HG03442 (cell line): ENCODE data around the gene CAPNS1.
"Not testable (repeated sequence)": the region's sequence is repeated elsewhere in the genome, so short reads cannot be mapped to it uniquely, and the experiment has no call there.

Experiments used
- ATAC-seq: cut with Tn5 transposase; IDR thresholded peaks from one replicate; pipeline ENCODE4 v1.9.1; 2021; ENCODE audit warnings: mild to moderate bottlenecking, moderate library complexity; ENCODE audit not compliant: unreplicated experiment

Gene CAPNS1

DNA sequence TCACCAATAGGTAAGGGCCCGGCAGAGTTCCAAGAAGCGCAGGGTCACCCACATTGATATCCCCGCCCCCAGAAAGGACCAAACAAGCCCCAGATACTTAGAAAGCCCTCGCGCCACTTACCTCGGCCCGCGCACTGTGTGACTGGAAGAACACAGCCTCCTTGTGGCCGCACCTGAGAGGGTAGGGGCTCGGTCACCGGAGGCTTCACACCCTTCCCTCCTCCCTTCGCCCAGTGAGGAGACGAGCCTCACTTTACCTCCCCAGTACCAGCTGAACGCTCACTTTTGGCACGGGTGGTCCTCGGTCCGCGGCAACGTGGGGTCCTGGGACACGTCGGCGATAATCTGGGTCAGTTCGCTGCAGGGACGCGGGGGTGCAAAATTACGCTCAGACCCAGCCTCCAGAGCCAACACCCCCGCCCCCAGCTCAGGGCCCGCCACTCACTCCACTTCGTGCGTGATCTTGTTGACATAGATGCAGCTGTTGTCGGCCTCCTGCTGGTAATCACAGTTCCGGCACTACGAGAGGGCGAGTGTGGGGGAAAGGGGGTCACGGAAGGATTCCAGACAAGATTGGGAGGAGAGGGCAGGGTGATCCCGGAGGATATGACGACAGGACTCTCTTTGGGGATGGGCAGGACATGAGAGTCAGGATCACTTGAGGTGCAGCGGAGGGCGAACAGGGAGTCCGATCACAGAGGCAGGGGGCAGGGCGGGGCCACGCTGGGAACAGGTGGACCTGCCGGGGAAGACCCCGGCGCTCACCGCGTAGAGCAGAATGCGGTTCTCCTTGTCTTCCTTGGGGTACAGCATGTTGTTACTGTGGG lies 25.8 kb upstream of the CAPNS1 start:
- ATAC-seq = no peak

DNA sequence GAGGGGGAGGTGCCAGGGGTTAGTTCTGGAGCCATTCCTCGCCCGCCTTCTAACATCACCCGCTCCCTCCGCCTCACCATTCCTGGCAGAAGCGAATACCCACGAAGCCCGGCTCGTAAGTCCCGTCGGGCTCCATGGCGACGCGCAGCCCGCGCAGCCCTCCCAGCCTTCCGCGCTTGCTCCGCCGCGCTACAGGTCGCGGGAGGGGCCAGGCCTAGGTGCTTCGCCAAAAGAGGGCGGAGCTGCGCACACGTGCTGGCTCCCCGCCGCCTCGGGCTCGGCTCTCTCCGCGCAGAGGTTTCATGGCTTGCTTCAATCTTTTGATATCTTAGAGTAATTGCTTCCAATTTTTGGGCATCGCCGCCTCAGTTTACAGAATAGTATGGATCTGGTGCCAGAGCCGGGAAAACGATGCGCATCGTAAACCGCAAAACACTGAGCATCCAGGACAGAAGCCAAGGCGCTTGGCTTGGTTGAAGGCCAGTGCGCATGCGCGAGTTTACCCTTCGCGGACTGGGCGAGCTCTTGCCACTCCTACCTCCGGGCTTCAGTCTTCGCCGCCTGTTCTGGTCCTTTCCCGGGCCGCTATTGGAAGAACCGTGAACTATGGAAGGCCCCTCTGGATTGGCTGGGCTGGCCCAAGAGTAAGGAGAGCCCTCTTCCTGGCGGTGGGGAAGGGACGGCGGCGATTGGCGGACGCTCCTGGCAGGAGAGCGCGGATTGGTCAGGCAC lies 25.0 kb upstream of the CAPNS1 start, which contains the start of gene POLR2I:
TSS of gene POLR2I (minus strand) at position 155 of the 732 bp plus-strand sequence. CDS start at position 136, 19 bp downstream.
- ATAC-seq = peak; percentile 86

DNA sequence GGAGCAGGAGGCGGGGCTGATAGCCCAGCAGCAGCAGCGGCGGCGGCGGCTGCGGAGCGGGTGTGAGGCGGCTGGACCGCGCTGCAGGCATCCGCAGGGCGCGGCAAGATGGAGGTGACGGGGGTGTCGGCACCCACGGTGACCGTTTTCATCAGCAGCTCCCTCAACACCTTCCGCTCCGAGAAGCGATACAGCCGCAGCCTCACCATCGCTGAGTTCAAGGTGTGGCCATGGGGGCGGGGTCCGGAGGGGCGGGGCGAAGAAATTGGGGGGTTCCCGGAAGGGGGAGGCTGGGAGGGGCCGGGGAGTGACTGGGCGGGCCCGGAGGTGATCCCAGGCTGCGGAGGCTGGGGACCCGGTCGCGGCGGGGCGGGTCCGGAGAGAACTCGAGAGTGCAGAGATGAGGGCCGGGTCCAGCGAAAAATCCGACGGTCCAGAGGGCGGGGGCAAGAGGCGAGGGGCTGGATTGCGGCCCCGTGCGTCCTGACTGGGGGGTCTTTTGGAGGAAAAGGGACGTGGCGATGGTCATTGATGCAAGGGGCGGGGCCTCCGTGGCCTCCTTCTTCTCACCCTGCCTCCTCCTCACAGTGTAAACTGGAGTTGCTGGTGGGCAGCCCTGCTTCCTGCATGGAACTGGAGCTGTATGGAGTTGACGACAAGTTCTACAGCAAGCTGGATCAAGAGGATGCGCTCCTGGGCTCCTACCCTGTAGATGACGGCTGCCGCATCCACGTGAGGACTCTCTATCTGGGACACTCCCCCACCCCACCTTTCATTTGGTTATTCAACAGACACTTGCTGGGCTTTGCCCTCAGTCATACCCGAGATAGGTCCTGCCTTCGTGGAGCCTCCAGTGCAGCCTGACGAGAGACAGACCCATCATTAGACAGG lies 24.2 kb upstream of the CAPNS1 start, which contains the start of gene TBCB:
TSS of gene TBCB (plus strand) at position 16 of the 891 bp plus-strand sequence. CDS start at position 109, 93 bp downstream.
- peak; percentile 3 for ATAC-seq

DNA sequence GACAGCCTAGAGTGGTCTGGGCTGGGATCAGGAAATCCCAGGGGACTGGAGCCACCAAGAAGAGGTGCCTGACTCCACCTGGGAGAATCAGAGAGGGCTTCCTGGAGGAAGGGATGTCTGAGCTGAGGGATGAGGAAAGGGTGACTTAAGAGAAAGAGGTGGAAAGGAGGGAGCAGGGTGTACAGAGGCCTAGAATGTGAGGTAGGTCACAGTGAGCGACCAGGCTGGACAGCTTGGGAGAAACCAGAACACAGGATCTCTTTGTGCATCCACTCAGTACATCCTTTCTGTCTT lies 23.6 kb upstream of the CAPNS1 start:
- ATAC-seq = no peak

DNA sequence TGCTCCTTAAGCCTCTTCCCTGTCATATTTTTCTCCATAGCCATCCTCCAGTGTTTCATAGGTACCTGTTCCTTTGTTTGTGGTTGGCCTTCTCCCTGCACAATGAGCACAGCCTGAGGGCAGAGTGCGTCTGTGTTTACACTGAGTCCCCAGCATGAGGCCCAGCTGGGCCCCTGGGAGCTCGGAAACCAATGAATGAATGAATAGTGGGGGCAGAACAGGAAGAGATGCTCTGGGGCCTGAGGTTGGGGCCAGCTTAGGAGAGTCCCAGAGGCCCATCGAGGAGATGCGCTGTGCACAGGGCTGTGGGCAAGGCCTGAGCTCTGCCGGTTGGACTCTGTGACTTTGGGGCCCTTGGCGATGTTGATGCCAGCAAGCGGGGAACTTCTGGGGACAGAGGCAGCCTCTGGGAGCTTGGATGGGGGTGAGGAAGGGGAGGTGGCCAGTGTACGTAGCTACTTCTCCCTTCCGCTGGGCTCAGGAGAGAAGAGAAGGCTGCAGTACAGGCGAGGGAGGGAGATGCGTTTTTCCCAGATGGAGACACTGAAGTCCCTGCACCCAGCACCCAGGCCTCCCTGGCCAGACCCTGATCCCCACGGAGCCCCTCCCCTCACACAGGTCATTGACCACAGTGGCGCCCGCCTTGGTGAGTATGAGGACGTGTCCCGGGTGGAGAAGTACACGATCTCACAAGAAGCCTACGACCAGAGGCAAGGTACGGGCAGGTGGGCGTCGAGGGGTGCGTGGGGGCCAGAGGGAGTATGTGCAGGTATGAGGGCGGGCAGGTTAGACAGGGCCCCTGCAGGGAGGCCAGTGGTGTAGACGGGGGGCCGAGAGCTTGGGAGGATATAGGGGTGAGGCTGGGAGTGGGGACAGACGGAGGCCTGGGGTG lies 19.5 kb upstream of the CAPNS1 start:
- ATAC-seq = no peak

DNA sequence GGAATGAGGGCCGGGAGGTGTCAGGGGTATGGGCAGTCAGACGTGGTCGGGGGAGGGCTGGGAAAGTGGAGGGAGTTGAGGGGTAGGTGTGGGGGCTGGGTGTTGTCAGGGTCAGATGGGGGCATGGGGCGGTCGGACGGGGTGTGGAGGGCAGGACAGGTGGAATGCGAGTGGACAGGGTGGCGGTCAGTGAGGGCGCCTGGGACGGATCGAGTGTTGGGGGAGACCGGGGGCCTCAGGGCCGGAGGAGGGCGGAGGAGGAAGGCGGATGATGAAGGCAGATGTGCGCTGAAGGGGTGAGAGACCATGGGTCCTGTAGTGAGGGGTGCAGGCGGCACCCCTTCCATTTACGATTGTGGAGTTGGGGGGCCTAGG lies 18.9 kb upstream of the CAPNS1 start:
- no peak for ATAC-seq

DNA sequence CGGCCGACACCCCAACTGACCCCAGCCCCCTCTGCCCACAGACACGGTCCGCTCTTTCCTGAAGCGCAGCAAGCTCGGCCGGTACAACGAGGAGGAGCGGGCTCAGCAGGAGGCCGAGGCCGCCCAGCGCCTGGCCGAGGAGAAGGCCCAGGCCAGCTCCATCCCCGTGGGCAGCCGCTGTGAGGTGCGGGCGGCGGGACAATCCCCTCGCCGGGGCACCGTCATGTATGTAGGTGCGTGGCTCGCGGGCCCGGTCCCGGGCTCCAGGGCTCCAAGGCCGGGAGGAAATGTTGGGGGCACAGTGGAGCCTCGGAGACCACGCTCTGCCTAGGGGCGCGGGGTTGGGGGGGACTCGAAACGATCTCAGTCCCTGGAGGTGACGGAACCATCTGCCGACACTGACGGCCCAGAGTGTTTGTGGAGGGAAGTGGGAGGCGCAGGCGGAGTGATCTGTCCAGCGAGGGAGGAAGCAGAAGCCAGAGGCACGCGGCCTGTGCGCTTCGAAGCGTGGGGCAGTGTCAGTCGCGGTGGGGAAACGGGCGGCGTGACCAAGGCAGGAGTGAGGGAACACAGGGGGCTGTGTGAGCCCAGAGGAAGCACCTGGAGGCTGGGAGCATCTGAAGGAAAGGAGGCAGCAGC lies 18.3 kb upstream of the CAPNS1 start:
- no peak for ATAC-seq

DNA sequence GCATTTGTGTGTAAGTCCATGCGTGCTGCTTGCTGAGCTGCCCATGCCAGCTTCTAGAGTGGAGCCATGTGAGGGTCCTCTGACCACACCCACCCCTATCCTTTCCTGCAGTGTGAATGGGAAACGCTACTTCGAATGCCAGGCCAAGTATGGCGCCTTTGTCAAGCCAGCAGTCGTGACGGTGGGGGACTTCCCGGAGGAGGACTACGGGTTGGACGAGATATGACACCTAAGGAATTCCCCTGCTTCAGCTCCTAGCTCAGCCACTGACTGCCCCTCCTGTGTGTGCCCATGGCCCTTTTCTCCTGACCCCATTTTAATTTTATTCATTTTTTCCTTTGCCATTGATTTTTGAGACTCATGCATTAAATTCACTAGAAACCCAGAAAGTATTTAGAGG lies 14.3 kb upstream of the CAPNS1 start:
- ATAC-seq = no peak

DNA sequence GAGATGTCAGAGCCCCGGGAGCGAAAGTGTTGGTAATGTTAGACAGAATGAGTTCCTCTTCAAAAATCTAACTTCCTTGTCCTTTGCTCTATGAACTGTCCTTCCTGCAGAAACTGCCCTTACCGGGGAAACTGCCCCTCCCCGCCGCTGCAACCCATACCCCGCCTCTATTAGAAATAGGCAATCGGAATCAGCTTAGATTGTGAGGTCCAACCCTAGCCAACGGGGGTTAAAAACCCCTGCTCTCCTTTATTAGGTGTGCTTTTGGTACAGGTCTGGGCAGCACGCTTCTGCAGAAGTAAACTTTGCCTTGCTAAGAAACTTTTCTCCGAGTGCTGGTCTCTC lies 11.5 kb upstream of the CAPNS1 start:
- ATAC-seq = no peak

DNA sequence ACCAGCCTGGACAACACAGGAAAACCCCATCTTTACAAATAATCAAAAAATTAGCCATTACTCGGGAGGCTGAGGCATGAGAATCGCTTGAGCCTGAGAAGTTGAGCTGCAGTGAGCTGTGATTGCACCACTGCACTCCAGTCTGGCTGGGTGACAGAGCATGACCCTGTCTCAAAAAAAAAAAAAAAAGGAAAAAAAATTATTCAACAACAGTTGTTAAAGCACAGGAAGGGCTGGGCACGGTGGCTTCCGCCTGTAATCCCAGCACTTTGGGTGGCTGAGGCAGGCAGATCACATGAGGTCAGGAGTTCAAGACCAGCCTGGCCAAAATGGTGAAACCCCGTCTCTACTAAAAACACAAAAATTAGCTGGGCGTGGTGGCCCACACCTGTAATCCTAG lies 8.6 kb upstream of the CAPNS1 start:
- not testable (repeated sequence) for ATAC-seq

DNA sequence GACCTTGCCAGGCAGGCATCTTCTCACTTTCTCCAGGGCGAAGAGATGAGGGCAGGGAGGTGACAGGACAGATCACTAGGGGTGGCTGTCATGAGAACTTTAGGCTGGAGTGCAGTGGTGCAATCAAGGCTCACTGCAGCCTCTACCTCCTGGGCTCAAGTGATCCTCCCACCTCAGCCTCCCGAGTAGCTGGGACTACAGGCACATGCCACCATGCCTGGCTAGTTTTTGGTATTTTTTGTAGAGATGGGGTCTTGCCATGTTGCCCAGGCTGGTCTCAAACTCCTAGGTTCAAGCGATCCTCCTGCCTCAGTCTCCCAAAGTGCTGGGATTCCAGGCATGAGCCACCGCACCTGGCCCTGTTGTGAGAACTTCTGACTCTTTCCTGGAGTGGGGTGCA lies 5.0 kb upstream of the CAPNS1 start:
- ATAC-seq = not testable (repeated sequence)

DNA sequence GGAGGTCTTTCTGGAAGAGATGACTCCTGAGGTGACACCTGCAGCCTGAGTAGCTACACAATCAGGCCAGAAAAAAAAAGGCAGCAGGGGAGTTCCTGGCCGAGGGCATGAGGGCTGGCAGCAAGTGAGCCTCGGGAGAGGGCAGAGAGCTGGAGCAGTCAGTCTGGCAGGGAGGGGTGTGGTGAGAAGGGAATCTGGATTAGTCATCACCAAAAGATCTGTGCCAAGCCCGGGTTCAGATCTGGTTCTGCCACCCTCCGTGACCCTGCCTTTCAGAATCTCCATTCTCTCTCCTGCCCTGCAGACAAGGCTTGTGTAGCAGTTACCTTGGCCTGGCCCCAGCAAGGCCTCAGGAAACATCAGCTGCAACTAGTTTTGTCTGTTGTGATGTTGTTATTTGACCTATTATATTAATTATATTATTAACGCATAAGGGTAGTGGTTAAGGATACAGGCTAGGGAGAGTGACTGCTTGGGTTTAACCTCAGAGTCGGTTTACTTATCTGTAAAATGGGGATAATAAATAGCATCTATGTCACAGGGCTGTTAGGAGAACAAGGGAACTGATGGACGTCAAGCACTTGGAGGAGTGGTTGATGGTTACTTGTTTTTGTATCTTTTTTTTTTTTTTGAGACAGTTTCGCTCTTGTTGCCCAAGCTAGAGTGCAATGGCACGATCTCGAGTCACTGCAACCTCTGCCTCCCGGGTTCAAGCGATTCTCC lies 2.7 kb upstream of the CAPNS1 start:
- ATAC-seq = no peak

DNA sequence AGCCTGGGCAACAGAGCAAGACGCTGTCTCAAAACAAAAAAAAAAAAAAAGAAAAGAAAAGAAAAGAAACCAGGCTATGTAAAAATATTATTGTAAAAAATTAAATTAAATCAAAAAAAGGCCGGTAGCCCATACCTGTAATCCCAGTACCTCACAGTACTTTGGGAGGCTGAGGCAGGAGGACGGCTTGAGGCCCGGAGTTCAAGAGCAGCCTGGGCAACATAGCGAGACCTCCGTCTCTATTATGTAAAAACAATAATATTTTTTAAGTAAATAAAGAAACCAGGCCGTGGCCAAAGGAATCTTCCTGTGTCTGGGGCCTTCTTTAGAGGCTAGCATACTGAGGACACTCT lies 770 bp upstream of the CAPNS1 start:
- ATAC-seq = no peak

DNA sequence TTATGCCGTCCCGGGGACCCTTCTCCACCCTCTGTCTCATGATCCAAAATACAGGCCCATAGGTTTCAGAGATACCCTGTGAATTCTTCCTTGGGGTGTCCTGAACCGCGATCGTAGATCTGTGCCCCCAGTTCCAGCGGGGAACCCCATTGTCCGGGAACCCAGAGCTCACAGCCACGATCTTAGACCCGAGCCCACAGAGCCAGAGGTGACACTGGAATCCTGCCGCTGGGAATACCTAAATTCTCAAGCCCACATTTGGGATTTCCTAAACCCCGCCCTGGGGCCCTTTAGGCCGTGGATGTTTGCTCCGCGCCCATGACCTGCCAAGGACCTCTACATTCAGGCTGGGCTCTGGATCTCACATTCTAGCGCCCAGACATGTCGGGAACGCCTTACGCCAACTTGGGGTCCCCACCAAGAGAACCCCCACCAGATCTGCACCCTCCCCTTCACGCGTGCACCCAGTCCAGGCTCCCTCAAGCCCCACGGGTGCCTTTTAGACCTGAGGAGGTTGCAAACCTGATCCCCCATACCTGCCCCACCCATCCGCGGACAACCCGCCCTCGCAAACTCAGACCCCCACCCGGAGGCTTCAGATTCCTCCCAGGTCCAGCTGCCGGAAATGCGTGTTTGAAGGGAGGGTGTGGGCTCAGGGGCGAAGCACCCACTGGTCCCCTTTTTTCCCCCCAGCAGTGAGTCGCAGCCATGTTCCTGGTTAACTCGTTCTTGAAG lies 605 bp downstream of the CAPNS1 start:
- ATAC-seq = no peak

DNA sequence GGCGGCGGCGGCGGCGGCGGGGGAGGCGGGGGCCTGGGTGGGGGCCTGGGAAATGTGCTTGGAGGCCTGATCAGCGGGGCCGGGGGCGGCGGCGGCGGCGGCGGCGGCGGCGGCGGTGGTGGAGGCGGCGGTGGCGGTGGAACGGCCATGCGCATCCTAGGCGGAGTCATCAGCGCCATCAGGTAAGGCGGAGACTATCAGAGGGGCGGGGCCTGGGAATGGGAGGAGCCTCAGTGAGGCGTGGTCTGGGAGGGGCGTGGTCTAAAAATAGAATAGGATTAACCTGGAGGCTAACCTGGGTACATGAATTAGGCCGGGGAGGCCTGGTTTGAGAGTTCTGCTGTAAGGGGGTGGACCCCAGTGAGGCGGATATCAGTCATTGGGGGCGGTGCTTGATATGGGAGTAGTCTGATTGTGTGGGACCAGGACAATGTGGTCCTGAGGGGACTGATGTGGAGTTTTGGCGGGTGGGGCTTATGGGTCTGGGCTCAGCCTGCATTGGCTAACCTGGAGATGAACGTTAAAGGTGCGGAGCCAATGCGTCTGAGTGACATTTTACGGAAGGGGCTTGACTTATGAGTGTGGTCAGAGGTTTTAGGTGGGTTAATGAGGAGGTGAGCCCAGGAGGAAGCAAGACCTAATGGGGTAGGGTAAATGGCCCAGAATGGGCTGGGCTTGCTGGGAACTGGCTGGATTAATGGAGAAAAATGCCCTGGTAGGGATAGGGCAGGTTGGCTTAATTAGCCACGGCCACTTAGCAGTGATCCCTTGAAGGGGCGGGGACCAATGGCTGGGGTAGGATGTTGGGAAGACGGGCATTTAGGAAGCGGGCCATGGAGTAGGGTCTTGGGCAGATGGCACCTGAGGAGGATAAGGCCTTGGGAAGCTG lies 1.4 kb downstream of the CAPNS1 start:
- ATAC-seq = peak; percentile 38

DNA sequence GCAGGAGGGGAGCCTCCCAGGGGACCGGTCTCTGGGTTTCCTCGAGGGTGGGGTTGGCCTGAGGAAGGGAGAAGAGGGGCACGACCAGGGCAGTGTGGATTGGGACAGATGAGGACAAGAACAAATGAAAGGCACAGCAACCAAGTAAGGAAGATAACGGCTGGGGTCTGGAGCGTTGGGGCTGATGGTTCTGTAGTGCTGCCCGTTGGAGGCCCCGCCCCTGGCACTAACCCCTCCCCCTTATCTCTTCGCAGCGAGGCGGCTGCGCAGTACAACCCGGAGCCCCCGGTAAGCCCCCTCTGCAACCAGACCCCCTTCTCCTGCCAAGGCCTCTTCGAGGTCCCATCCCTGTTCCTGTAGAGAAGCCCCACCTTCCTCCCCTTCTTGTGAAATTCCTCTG lies 2.2 kb downstream of the CAPNS1 start:
- no peak for ATAC-seq

DNA sequence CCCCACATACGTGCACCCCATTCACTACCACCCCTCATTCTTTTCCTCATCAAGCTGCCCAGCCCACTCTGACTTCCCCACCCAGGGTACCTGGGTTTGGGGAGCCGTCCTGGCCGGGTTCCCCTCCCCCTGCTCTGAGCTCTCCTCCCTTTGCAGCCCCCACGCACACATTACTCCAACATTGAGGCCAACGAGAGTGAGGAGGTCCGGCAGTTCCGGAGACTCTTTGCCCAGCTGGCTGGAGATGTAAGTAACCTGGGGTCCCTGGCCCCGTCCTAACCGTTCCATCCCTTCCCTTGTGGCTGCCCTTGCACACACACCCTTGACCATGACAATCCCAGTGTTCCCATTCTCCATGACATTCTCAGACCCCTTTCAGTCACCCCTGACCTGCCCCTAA lies 2.6 kb downstream of the CAPNS1 start:
- ATAC-seq = no peak

DNA sequence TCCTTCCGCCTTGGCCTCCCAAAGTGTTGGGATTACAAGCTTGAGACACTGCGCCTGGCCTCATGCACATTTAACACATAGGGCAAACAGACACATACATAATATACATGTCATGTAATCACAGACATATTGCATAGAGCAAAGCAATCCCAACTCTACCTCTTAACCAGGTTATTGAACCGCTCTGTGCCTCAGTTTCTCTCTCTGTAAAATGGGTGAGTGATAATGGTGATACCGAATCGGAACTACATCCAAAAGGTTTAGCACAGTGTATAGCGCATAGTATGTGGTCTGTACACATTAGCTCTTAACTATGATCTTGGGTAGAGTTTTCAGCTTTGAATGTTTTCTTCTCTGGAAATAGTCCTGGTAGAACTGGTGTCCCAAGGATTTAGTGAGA lies 4.8 kb downstream of the CAPNS1 start:
- ATAC-seq = no peak
